Subcutaneous abdominal adipose tissue (tissue), 5 donors: ENCODE data around the gene THRB.

Source experiments
- H3K27ac ChIP-seq: one replicate; pipeline ENCODE4 v1.7.0; 2013; ENCODE audit warnings: low read depth, mild to moderate bottlenecking, inconsistent platforms, low read length, moderate library complexity
- H3K27me3 ChIP-seq, 5 donors: one replicate each; pipeline ENCODE4 v1.7.0; 2013; ENCODE audit warnings: low read length in 5 of 5, inconsistent platforms in 1 of 5; ENCODE audit not compliant: control insufficient read depth in 5 of 5, insufficient read depth in 4 of 5
- H3K36me3 ChIP-seq, 5 donors: one replicate each; pipeline ENCODE4 v1.7.0; 2013; ENCODE audit warnings: low read length in 5 of 5; ENCODE audit not compliant: control insufficient read depth in 5 of 5, insufficient read depth in 5 of 5
- H3K4me1 ChIP-seq, 5 donors: one replicate each; pipeline ENCODE4 v1.7.0; 2013; ENCODE audit warnings: low read length in 5 of 5, mild to moderate bottlenecking in 3 of 5, moderate library complexity in 1 of 5; ENCODE audit not compliant: control insufficient read depth in 5 of 5, insufficient read depth in 5 of 5
- H3K4me3 ChIP-seq, 5 donors: one replicate each; pipeline ENCODE4 v1.7.0; 2013; ENCODE audit warnings: low read length in 5 of 5, low read depth in 1 of 5
- H3K9ac ChIP-seq, 5 donors: one replicate each; pipeline ENCODE4 v1.7.0; 2013; ENCODE audit warnings: low read length in 5 of 5, mild to moderate bottlenecking in 4 of 5, moderate library complexity in 3 of 5
- H3K9me3 ChIP-seq, 5 donors: one replicate each; pipeline ENCODE4 v1.7.0; 2013; ENCODE audit warnings: low read length in 5 of 5; ENCODE audit not compliant: control insufficient read depth in 5 of 5
- donor health status: healthy.
- donor health status: healthy.
- donor health status: healthy.
- donor health status: healthy.
- donor health status: healthy.

The THRB gene

GRCh38 chr3:24479816-24480215, 14.8 kb downstream of the THRB start:
- Histone ChIP-seq H3K9me3 (no peaks in the 10 kb centered on the region), H3K36me3 (no peaks in the 10 kb centered on the region), H3K27ac (no peak overlapping the region), H3K4me3 (no peak overlapping the region), H3K4me1 (peaks cover 0 to 20% (median 4%) of the 10 kb centered on the region in 5 donors), H3K9ac (no peak overlapping the region), H3K27me3 (no peaks in the 10 kb centered on the region)

- Histone ChIP-seq H3K4me3 (no peak overlapping the region), H3K4me1 (peaks cover 0 to 20% (median 4%) of the 10 kb centered on the region in 5 donors), H3K9ac (no peak overlapping the region), H3K36me3 (no peaks in the 10 kb centered on the region), H3K27me3 (no peaks in the 10 kb centered on the region), H3K27ac (no peak overlapping the region), H3K9me3 (no peaks in the 10 kb centered on the region)
Observed at GRCh38 chr3:24476871-24477656, 17.6 kb downstream of the THRB start.

GRCh38 chr3:24475925-24476324, 18.7 kb downstream of the THRB start:
- no peaks in the 10 kb centered on the region for H3K9me3 ChIP-seq
- no peaks in the 10 kb centered on the region for H3K36me3 ChIP-seq
- H3K4me1 ChIP-seq, result peaks cover 0 to 27% (median 4%) of the 10 kb centered on the region in 5 donors
- H3K27ac ChIP-seq, result no peak overlapping the region
- H3K9ac ChIP-seq, result peak overlapping the region in 1 of 5 donors; percentile 40
- H3K4me3 ChIP-seq, result no peak overlapping the region
- no peaks in the 10 kb centered on the region for H3K27me3 ChIP-seq

GRCh38 chr3:24474862-24475261, 19.8 kb downstream of the THRB start:
- Histone ChIP-seq H3K36me3 (no peaks in the 10 kb centered on the region), H3K4me1 (peaks cover 0 to 27% (median under 1%) of the 10 kb centered on the region in 5 donors), H3K27me3 (no peaks in the 10 kb centered on the region), H3K9me3 (no peaks in the 10 kb centered on the region), H3K9ac (no peak overlapping the region), H3K4me3 (no peak overlapping the region), H3K27ac (no peak overlapping the region)

- Histone ChIP-seq H3K9me3 (peaks cover 0 to 3% (median 0%) of the 10 kb centered on the region in 5 donors), H3K27ac (no peak overlapping the region), H3K9ac (no peak overlapping the region), H3K36me3 (no peaks in the 10 kb centered on the region), H3K4me1 (peaks cover 0 to 27% (median 7%) of the 10 kb centered on the region in 5 donors), H3K4me3 (no peak overlapping the region), H3K27me3 (no peaks in the 10 kb centered on the region)
Observed at GRCh38 chr3:24472358-24472757, 22.3 kb downstream of the THRB start.

- Histone ChIP-seq H3K27ac (no peak overlapping the region), H3K9me3 (peaks cover 0 to 3% (median 0%) of the 10 kb centered on the region in 5 donors)
Observed at GRCh38 chr3:24471486-24471885, 23.2 kb downstream of the THRB start.

GRCh38 chr3:24470277-24470676, 24.4 kb downstream of the THRB start:
- Histone ChIP-seq H3K9ac (no peak overlapping the region), H3K27me3 (no peaks in the 10 kb centered on the region), H3K9me3 (peaks cover 0 to 3% (median 0%) of the 10 kb centered on the region in 5 donors), H3K36me3 (no peaks in the 10 kb centered on the region), H3K27ac (no peak overlapping the region), H3K4me3 (no peak overlapping the region), H3K4me1 (peaks cover 0 to 14% (median 7%) of the 10 kb centered on the region in 5 donors)

More at GRCh38 chr3:24471486-24471885, 23.2 kb downstream of the THRB start:
- H3K4me3 ChIP-seq, result no peak overlapping the region
- peaks cover 0 to 23% (median 7%) of the 10 kb centered on the region in 5 donors for H3K4me1 ChIP-seq
- H3K36me3 ChIP-seq, result no peaks in the 10 kb centered on the region
- H3K9ac ChIP-seq, result no peak overlapping the region
- no peaks in the 10 kb centered on the region for H3K27me3 ChIP-seq

- Histone ChIP-seq H3K9ac (no peak overlapping the region), H3K27me3 (no peaks in the 10 kb centered on the region), H3K4me3 (no peak overlapping the region), H3K36me3 (no peaks in the 10 kb centered on the region), H3K4me1 (peaks cover 2 to 7% (median 7%) of the 10 kb centered on the region in 5 donors), H3K27ac (no peak overlapping the region), H3K9me3 (peaks cover 0 to 3% (median 0%) of the 10 kb centered on the region in 5 donors)
Observed at GRCh38 chr3:24464389-24464788, 30.3 kb downstream of the THRB start.

GRCh38 chr3:24462737-24463136, 31.9 kb downstream of the THRB start:
- Histone ChIP-seq H3K27ac (no peak overlapping the region), H3K4me1 (peaks cover 0 to 2% (median 0%) of the 10 kb centered on the region in 5 donors), H3K4me3 (no peak overlapping the region), H3K9me3 (peaks cover 0 to 3% (median 0%) of the 10 kb centered on the region in 5 donors), H3K9ac (no peak overlapping the region), H3K36me3 (no peaks in the 10 kb centered on the region), H3K27me3 (no peaks in the 10 kb centered on the region)

- peak overlapping the region; percentile 20 for H3K27ac ChIP-seq
- no peaks in the 10 kb centered on the region for H3K27me3 ChIP-seq
- H3K4me1 ChIP-seq, result peaks cover 0 to 7% (median 4%) of the 10 kb centered on the region in 5 donors
- no peaks in the 10 kb centered on the region for H3K36me3 ChIP-seq
- no peak overlapping the region for H3K4me3 ChIP-seq
- peaks cover 0 to 3% (median 0%) of the 10 kb centered on the region in 5 donors for H3K9me3 ChIP-seq
- H3K9ac ChIP-seq, result no peak overlapping the region
Observed at GRCh38 chr3:24460974-24461373, 33.7 kb downstream of the THRB start.
